ENCODE measurements around the gene HPS4.
"Not testable (repeated sequence)": the region's sequence is repeated elsewhere in the genome, so short reads cannot be mapped to it uniquely, and the experiment has no call there.

The HPS4 gene

DNA sequence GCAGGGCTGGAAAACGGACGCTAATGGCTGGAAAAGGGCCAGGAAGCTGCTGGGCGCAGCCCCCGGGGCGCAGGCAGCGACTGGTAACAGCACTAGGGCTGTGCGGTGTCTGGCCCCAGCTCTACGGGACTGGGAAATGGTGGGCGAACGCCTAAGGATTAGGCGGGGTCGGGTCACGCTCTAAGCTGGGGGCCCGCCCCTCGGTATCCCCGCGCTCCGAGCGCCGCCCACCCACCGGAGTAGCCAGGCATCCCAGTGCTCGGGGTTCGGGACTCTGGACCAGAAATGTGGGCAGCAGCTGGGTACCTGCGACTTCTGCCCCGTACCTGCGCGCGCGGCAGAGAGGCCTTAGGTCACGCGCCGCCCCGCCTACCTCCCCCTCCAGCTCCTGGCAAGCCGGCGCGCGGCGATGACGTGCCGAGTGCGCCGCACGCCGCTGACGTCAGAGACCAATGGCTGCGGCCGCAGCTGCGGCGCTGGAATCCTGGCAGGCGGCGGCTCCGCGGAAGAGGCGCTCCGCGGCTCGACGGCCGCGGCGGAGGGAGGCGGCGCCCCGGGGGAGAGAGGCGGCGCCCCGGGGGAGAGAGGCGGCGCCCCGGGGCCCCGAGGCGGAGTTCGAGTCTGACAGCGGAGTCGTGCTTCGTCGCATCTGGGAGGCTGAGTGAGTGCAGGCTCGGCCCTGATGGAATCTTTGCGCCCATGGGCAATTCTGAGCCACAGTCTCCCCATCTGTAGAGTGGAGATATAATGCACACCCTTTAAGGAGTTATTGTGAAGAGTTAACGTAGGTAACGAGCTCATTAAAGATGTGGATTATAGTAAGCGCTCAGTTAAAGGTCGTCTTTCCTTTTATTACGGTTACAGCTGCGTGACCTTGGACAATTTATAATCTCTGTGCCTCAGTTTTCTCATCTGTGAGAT, at the start of gene HPS4, which contains the start of gene SRRD:
TSS of gene HPS4 (minus strand) at position 345 of the 921 bp plus-strand sequence. CDS start 2,021 bp downstream, outside the sequence.
TSS of gene SRRD (plus strand) at position 439 of the 921 bp plus-strand sequence. CDS start at position 453, 14 bp downstream.
- peaks cover 53% of the 10 kb centered on the region for H3K4me1 ChIP-seq (ENCODE audit: insufficient read depth, low read length)
- peak within 1 kb of the TSS; percentile 97 for H3K4me3 ChIP-seq (ENCODE audit: low read length)
- peaks cover 23% of the 10 kb centered on the region for H3K36me3 ChIP-seq (ENCODE audit: insufficient read depth, low read length)
- no peaks in the 10 kb centered on the region for H3K9me3 ChIP-seq (ENCODE audit: low read length)
- peak within 1 kb of the TSS; percentile 90 for H2AFZ ChIP-seq (ENCODE audit: low read depth, low read length)
- no peaks in the 10 kb centered on the region for H3K27me3 ChIP-seq (ENCODE audit: insufficient read depth, low read length)

DNA sequence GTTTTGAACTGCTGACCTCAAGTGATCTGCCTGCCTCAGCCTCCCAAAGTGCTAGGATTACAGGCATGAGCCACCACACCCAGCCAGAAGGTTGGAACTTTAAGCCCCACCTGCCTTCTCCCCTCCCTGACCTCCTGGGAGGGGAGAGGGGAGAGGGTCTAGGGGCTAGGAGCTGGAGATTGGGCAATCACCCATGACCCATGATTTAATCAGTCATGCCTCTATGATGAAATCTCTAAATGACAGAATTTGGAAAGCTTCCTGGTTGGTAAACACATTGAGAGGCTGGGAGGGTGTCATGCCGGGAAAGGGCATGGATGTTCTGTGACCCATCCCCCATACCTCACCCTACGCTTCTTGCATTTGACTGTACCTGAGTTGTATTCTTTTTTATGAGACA, 45.8 kb upstream of the HPS4 start:
- no peaks in the 10 kb centered on the region for H3K4me1 ChIP-seq (ENCODE audit: insufficient read depth, low read length)
- no peak overlapping the region for H3K4me3 ChIP-seq (ENCODE audit: low read length)
- H3K36me3 ChIP-seq (ENCODE audit: insufficient read depth, low read length): peaks cover 41% of the 10 kb centered on the region
- H2AFZ ChIP-seq (ENCODE audit: low read depth, low read length): no peak overlapping the region
- H3K27me3 ChIP-seq (ENCODE audit: insufficient read depth, low read length): no peaks in the 10 kb centered on the region
- no peaks in the 10 kb centered on the region for H3K9me3 ChIP-seq (ENCODE audit: low read length)

DNA sequence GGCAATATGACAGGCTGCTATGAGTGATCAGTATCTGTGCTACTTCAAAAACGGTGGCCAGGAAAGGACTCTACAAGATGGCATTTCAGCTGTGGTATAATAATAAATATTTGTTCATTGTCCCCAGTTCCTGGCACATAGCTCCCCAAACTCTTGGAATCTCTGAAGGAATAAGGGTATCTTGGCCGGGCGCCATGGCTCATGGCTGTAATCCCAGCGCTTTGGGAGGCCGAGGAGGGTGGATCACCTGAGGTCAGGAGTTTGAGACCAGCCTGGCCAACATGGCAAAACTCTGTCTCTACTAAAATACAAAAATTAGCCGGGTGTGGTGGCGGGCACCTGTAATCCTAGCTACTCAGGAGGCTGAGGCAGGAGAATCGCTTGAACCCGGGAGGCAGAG, 44.9 kb upstream of the HPS4 start:
- not testable (repeated sequence) for H3K4me1 ChIP-seq (ENCODE audit: insufficient read depth, low read length); H2AFZ ChIP-seq (ENCODE audit: low read depth, low read length); H3K4me3 ChIP-seq (ENCODE audit: low read length); H3K9me3 ChIP-seq (ENCODE audit: low read length); H3K27me3 ChIP-seq (ENCODE audit: insufficient read depth, low read length)
- peaks cover 38% of the 10 kb centered on the region for H3K36me3 ChIP-seq (ENCODE audit: insufficient read depth, low read length)

DNA sequence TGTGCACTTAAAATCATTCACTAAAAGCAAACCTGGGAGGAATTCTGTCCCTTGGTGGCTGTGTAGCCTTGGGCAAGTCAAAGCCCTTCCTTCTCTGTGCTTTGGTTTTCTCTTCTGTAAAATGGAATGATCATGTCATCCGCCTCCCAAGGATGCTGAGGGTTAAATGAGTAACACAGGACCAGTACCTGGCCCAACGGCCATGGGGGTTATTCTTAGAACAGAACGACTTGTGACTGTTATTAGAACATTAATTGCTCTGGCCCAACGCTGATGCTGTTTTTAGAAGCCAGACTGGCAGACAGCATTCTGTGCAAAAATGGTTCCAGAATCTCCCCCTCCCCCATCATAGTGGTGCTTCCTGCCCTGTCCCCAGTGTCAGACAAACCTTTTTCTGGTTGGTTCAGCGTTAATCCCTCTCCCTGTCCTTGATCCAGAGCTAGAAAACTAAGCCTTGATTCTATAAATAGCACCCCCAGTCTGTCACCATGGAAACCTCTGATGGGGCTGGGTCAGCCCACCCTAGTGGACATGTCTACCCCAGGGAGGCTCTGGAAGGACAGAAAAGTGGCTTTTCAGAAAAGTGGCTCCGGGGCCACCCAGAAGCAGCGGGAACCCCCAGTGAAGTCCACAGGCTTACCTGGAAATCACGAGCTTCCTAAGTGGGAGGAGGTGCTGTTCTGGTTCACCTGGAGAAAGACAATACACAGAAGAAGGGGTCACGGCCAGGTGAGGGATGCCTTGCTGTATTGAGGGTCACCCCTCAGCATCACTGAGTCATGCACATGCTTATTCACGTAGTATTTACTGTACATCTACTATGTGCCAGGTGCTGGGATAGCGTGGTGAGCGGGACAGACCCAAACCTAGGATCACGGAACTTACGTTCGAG, 44.2 kb upstream of the HPS4 start:
- no peak overlapping the region for H3K4me3 ChIP-seq (ENCODE audit: low read length)
- H3K9me3 ChIP-seq (ENCODE audit: low read length): no peaks in the 10 kb centered on the region
- peaks cover 38% of the 10 kb centered on the region for H3K36me3 ChIP-seq (ENCODE audit: insufficient read depth, low read length)
- no peaks in the 10 kb centered on the region for H3K27me3 ChIP-seq (ENCODE audit: insufficient read depth, low read length)
- H2AFZ ChIP-seq (ENCODE audit: low read depth, low read length): no peak overlapping the region
- no peaks in the 10 kb centered on the region for H3K4me1 ChIP-seq (ENCODE audit: insufficient read depth, low read length)

DNA sequence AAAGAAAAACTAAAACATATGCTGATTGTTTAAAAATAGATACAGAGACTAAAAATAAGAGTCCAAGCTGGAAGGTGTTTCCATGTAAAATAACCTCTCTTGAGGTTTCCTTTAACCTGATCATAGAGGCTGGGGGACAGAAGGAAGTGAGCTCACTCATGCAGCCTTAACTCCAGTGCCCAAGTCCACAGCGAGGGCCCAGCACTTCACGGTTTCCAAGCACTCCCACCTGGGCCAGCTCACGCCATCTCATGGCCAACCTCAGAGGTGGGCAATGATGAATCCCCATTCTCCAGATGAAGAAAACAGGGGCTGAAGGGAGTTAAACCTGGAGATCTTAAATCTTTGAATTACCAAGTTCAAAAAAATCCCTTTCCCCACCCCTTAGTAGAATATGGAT, 43.6 kb upstream of the HPS4 start:
- peaks cover 38% of the 10 kb centered on the region for H3K36me3 ChIP-seq (ENCODE audit: insufficient read depth, low read length)

DNA sequence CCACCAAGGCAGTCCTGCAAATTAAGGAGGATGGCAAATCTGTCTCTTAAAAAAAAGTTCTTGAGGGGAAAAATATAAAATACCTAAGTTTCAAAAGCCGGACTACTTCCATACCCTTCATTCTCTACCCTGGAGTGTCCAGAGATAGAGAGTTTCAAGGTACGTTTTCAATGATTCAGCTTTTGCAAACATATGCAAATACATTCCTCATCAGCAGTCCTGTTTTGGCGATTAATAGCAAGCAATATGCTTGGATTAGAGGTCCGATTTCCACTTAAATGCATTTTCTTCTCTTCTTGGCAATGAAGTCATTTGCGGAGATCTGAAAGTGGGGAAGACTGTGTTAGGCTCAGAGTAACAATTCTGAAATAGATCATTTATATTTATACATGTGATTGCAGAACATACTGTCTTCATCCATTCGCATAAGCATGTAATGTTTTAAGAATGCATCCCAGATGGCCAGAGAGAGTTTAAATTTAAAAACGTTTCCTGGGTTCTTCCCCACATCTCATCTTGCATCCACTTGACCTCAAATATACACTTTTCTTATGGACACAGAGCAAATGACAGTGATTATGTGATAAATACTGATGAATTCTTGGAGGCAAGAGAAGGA, 42.5 kb upstream of the HPS4 start:
- H3K4me1 ChIP-seq (ENCODE audit: insufficient read depth, low read length): no peaks in the 10 kb centered on the region
- no peak overlapping the region for H2AFZ ChIP-seq (ENCODE audit: low read depth, low read length)
- no peaks in the 10 kb centered on the region for H3K27me3 ChIP-seq (ENCODE audit: insufficient read depth, low read length)
- H3K4me3 ChIP-seq (ENCODE audit: low read length): no peak overlapping the region
- H3K9me3 ChIP-seq (ENCODE audit: low read length): no peaks in the 10 kb centered on the region
- peaks cover 30% of the 10 kb centered on the region for H3K36me3 ChIP-seq (ENCODE audit: insufficient read depth, low read length)

More for the DNA sequence above, 43.6 kb upstream of the HPS4 start:
- H3K27me3 ChIP-seq (ENCODE audit: insufficient read depth, low read length): no peaks in the 10 kb centered on the region
- no peak overlapping the region for H3K4me3 ChIP-seq (ENCODE audit: low read length)
- H3K4me1 ChIP-seq (ENCODE audit: insufficient read depth, low read length): no peaks in the 10 kb centered on the region
- no peak overlapping the region for H2AFZ ChIP-seq (ENCODE audit: low read depth, low read length)
- no peaks in the 10 kb centered on the region for H3K9me3 ChIP-seq (ENCODE audit: low read length)

DNA sequence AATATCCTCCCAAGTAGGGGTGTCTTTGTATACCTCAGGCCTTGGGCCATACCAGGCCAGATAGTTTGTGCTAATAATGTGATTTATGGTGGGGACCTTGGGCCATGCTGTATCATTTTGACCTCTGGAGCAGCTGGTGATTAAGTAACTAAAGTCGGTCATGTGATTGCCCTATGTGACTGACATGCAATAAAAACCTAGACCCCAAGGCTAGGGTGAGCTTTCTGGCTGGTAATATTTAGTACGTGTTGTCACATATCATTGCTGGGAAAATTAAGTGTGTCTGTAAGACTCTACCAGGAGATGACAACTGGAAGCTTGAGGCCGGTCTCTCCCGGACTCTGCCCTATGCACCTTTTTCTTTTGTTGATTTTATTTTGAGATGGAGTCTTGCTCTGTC, 41.3 kb upstream of the HPS4 start:
- H3K4me1 ChIP-seq (ENCODE audit: insufficient read depth, low read length): no peaks in the 10 kb centered on the region
- no peak overlapping the region for H2AFZ ChIP-seq (ENCODE audit: low read depth, low read length)
- H3K36me3 ChIP-seq (ENCODE audit: insufficient read depth, low read length): peaks cover 28% of the 10 kb centered on the region
- no peaks in the 10 kb centered on the region for H3K9me3 ChIP-seq (ENCODE audit: low read length)
- H3K4me3 ChIP-seq (ENCODE audit: low read length): no peak overlapping the region
- H3K27me3 ChIP-seq (ENCODE audit: insufficient read depth, low read length): no peaks in the 10 kb centered on the region

DNA sequence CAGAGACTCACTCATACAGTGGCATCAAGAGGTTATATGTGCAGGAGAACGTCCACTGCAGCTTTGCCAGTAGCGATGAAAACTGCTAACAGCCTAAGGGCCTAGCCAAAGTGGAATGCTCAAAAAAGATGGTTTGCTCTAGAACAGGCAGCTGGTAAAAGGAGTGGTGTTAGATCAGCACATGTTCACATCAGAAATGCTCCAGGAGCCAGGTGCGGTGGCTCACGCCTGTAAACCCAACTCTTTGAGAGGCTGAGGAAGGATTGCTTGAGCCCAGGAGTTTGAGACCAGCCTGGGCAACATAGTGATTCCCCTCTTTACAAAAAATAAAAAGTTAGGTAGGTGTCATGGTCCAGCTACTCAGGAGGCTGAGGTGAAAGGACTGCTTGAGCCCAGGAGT, 39.0 kb upstream of the HPS4 start:
- H3K27me3 ChIP-seq (ENCODE audit: insufficient read depth, low read length): no peaks in the 10 kb centered on the region
- no peak overlapping the region for H2AFZ ChIP-seq (ENCODE audit: low read depth, low read length)
- H3K9me3 ChIP-seq (ENCODE audit: low read length): no peaks in the 10 kb centered on the region
- H3K4me3 ChIP-seq (ENCODE audit: low read length): no peak overlapping the region
- H3K36me3 ChIP-seq (ENCODE audit: insufficient read depth, low read length): peaks cover 19% of the 10 kb centered on the region
- no peaks in the 10 kb centered on the region for H3K4me1 ChIP-seq (ENCODE audit: insufficient read depth, low read length)

DNA sequence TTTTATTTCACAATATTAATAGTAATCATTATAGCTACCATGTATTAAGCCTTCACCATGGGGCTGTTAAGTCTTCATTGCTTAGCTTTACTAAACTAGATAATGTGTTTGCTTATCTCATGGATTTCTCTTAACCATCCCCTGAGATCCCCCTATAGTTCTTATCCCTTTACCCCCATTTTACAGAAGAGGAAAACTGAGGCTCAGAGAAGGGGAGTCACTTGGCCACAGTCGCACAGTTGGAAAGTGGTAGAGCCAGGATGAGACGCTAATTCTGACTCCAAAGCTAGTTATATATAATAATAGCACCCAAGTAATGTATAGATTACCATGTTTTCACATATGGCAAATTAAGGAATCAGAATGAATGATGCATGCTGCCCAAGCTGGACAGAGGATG, 38.4 kb upstream of the HPS4 start:
- no peak overlapping the region for H3K4me3 ChIP-seq (ENCODE audit: low read length)
- no peak overlapping the region for H2AFZ ChIP-seq (ENCODE audit: low read depth, low read length)
- no peaks in the 10 kb centered on the region for H3K4me1 ChIP-seq (ENCODE audit: insufficient read depth, low read length)
- H3K27me3 ChIP-seq (ENCODE audit: insufficient read depth, low read length): no peaks in the 10 kb centered on the region
- H3K9me3 ChIP-seq (ENCODE audit: low read length): no peaks in the 10 kb centered on the region
- peaks cover 13% of the 10 kb centered on the region for H3K36me3 ChIP-seq (ENCODE audit: insufficient read depth, low read length)

DNA sequence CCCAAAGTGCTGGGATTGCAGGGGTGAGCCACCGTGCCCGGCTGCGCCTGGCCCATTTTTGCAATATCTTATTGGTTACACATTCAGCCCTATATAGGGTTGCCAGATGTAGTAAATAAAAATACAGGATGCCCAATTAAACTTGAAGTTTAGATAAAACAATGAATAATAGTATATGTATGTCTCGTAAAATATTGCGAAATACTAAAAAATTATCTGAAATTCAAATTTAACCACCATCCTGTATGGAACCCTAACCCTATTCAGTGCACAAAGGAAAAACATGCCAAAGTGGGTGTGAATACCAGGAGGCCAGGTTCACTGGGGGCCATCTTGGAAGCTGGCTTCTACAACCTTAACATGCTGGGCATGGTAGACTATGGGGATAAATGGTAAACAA, 33.8 kb upstream of the HPS4 start:
- Histone ChIP-seq H3K4me3 (ENCODE audit: low read length) (no peak overlapping the region), H3K36me3 (ENCODE audit: insufficient read depth, low read length) (no peaks in the 10 kb centered on the region), H3K9me3 (ENCODE audit: low read length) (no peaks in the 10 kb centered on the region), H3K27me3 (ENCODE audit: insufficient read depth, low read length) (no peaks in the 10 kb centered on the region), H3K4me1 (ENCODE audit: insufficient read depth, low read length) (peaks cover 15% of the 10 kb centered on the region), H2AFZ (ENCODE audit: low read depth, low read length) (no peak overlapping the region)

DNA sequence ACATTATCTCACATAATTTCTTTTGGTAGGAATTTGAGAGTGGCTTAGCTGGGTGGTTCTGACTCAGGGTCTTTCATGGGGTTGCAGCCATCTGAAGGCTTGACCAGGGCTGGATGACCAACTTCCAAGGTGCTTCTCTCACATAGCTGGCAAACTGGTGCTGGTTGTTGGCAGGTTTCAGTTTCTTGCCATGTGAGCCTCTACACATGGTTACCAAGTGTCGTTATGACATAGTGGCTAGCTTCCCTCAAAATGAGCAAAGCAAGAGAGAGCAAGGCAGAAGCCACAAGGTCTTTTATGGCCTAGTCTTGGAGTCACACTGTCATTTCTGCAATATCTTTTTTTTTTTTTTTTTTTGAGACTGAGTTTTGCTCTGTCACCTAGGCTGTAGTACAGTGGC, 32.9 kb upstream of the HPS4 start:
- Histone ChIP-seq H3K4me1 (ENCODE audit: insufficient read depth, low read length) (peaks cover 18% of the 10 kb centered on the region), H3K4me3 (ENCODE audit: low read length) (no peak overlapping the region), H3K36me3 (ENCODE audit: insufficient read depth, low read length) (no peaks in the 10 kb centered on the region), H3K9me3 (ENCODE audit: low read length) (no peaks in the 10 kb centered on the region), H2AFZ (ENCODE audit: low read depth, low read length) (no peak overlapping the region), H3K27me3 (ENCODE audit: insufficient read depth, low read length) (no peaks in the 10 kb centered on the region)

DNA sequence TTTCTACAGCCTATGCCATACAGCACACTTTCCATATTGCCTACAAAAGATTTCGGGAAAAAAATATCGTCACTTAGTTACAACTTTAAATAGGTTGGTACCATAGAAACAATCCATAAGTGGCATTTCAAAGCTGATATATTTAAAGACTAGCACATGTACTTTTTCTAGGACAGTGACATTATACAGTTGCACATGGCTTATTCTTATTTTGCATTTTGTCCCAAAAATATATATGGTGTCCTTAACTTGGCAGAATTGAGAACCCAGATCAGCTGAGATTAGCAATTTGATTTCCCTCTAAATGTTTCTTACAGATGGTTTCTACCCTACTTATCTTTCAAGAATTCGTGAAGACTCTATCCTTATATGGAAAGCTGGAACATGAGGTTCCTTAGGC, 32.3 kb upstream of the HPS4 start:
- Histone ChIP-seq H3K36me3 (ENCODE audit: insufficient read depth, low read length) (no peaks in the 10 kb centered on the region), H3K27me3 (ENCODE audit: insufficient read depth, low read length) (no peaks in the 10 kb centered on the region), H2AFZ (ENCODE audit: low read depth, low read length) (no peak overlapping the region), H3K4me3 (ENCODE audit: low read length) (no peak overlapping the region), H3K4me1 (ENCODE audit: insufficient read depth, low read length) (peaks cover 22% of the 10 kb centered on the region), H3K9me3 (ENCODE audit: low read length) (no peaks in the 10 kb centered on the region)

Data from neuron (in vitro differentiated cells).